ENCODE data around the gene PI3. TPM values are rescaled to one million over a fixed set of nuclear protein-coding genes. Genes with fewer than 3 reads are reported as not detected.

The PI3 gene
- total and polyA plus RNA-seq, 2 experiments from 2014 or later, result 5.7 to 28.9 TPM

DNA sequence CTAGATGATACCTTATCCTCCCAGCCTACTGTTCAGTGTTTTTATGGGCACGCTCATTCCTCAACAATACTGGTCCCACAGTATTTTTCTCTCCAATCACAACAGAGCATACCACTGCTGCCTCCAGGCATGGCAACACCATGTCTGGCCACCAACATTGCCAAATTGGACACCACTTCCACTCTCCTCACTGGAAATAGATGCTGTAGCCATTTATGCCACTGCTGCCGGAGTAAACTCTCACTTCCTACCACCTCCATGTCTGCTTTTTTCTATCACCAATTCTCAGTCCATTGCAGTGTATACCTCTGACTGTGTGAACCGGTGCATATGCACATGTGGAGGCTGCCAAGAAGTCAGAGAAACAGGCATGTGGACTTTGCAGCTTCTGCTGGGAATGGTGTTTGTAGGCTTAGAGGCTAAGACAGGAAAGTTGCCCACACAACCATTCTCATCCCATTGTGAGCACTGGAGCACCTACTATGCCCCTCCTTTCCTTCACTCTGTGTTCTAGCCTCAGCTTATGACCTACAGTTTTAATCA, 14.4 kb downstream of the PI3 start:
- Histone ChIP-seq H3K4me2 (no peak overlapping the region), H3K36me3 (replicated peaks; ENCODE audit: insufficient read depth, low read depth) (no peaks in the 10 kb centered on the region), H3K9me2 (replicated peaks; ENCODE audit: insufficient read depth) (no peaks in the 10 kb centered on the region), H3K79me2 (no peaks in the 10 kb centered on the region), H3K4me3 (no peak overlapping the region), H3K9me3 (ENCODE audit: low read depth) (no peaks in the 10 kb centered on the region), H3K27me3 (no peaks in the 10 kb centered on the region), H4K20me1 (ENCODE audit: insufficient read depth, poor library complexity, severe bottlenecking) (no peaks in the 10 kb centered on the region), H2AFZ (no peak overlapping the region), H3K27ac (no peak overlapping the region), H3K4me1 (ENCODE audit: insufficient read depth) (no peaks in the 10 kb centered on the region)
- TF ChIP-seq EZH2 (IDR thresholded peaks at IDR 0.05; ENCODE audit: borderline replicate concordance) (no peak), EZH2phosphoT487 (IDR thresholded peaks at IDR 0.05; ENCODE audit: low read depth, severe bottlenecking, unreplicated experiment) (no peak)
- TF ChIP-seq, protein P1, sequence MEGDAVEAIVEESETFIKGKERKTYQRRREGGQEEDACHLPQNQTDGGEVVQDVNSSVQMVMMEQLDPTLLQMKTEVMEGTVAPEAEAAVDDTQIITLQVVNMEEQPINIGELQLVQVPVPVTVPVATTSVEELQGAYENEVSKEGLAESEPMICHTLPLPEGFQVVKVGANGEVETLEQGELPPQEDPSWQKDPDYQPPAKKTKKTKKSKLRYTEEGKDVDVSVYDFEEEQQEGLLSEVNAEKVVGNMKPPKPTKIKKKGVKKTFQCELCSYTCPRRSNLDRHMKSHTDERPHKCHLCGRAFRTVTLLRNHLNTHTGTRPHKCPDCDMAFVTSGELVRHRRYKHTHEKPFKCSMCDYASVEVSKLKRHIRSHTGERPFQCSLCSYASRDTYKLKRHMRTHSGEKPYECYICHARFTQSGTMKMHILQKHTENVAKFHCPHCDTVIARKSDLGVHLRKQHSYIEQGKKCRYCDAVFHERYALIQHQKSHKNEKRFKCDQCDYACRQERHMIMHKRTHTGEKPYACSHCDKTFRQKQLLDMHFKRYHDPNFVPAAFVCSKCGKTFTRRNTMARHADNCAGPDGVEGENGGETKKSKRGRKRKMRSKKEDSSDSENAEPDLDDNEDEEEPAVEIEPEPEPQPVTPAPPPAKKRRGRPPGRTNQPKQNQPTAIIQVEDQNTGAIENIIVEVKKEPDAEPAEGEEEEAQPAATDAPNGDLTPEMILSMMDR (IDR thresholded peaks at IDR 0.05; ENCODE audit: poor library complexity), result no peak
- no peak for DNase-seq (ENCODE audit: low spot score)
- 100% methylated on average over 3 of the region's 3 CpGs for WGBS (ENCODE audit: low lambda C conversion rate, missing lambda C conversion rate)

DNA sequence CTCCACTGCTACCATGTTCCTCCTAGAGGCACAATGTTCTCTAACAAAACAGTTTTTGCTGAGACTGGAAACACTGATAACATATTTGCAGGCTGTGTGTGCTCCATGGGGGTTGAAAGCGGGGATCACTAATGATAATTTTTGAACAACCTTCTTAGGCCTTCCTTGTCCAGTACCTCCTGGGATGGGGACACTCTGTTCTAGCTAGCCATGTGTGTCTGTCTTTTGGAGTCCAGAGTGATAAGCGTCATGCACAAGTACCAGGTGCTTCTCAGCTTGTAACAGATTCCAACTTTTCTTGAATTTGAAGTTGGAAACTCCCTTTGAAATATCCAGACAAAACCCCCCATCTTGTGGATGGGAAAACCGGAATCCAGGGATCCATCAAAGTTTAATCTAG, 15.2 kb downstream of the PI3 start:
- no peak overlapping the region for H3K4me3 ChIP-seq
- H3K79me2 ChIP-seq, result no peaks in the 10 kb centered on the region
- H3K27ac ChIP-seq, result no peak overlapping the region
- H3K4me2 ChIP-seq, result no peak overlapping the region
- no peak overlapping the region for H2AFZ ChIP-seq
- TF ChIP-seq, protein P1 (IDR thresholded peaks at IDR 0.05; ENCODE audit: poor library complexity), result no peak
- TF ChIP-seq EZH2phosphoT487 (IDR thresholded peaks at IDR 0.05; ENCODE audit: low read depth, severe bottlenecking, unreplicated experiment), result no peak
- TF ChIP-seq EZH2 (IDR thresholded peaks at IDR 0.05; ENCODE audit: borderline replicate concordance), result no peak
- H3K9me3 ChIP-seq (ENCODE audit: low read depth), result no peaks in the 10 kb centered on the region
- no peaks in the 10 kb centered on the region for H4K20me1 ChIP-seq (ENCODE audit: insufficient read depth, poor library complexity, severe bottlenecking)
- no peak for DNase-seq (ENCODE audit: low spot score)
- no peaks in the 10 kb centered on the region for H3K4me1 ChIP-seq (ENCODE audit: insufficient read depth)
- 89% methylated on average over 3 of the region's 3 CpGs for WGBS (ENCODE audit: low lambda C conversion rate, missing lambda C conversion rate)
- H3K27me3 ChIP-seq, result no peaks in the 10 kb centered on the region
- H3K9me2 ChIP-seq (replicated peaks; ENCODE audit: insufficient read depth), result no peaks in the 10 kb centered on the region
- H3K36me3 ChIP-seq (replicated peaks; ENCODE audit: insufficient read depth, low read depth), result no peaks in the 10 kb centered on the region

DNA sequence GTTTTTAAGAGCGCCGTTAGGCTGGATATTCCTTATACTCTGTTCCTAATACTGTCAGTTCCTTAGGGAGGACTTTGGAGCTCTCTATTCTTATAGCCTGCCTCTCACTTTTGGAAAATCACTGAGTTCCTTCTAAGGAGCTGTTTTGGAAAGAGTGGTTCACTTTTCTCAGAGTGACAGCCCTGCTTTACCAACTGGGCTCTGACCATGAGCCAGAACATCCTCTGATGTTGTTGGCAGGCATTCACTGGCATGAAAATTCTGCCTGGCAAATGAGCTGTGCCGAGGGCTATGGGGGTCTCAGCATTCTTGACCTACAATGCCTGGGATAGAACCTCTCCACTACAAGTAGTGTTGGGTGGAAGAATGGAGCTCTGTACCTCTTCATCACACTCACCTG, 17.2 kb downstream of the PI3 start:
- H2AFZ ChIP-seq, result no peak overlapping the region
- H3K4me3 ChIP-seq, result no peak overlapping the region

More for the DNA sequence above, 17.2 kb downstream of the PI3 start:
- 90% methylated on average over 3 of the region's 3 CpGs for WGBS (ENCODE audit: low lambda C conversion rate, missing lambda C conversion rate)
- Histone ChIP-seq H3K27me3 (no peaks in the 10 kb centered on the region), H4K20me1 (ENCODE audit: insufficient read depth, poor library complexity, severe bottlenecking) (no peaks in the 10 kb centered on the region), H3K4me2 (no peak overlapping the region), H3K9me2 (replicated peaks; ENCODE audit: insufficient read depth) (no peaks in the 10 kb centered on the region), H3K4me1 (ENCODE audit: insufficient read depth) (no peaks in the 10 kb centered on the region), H3K27ac (no peak overlapping the region), H3K9me3 (ENCODE audit: low read depth) (no peaks in the 10 kb centered on the region), H3K79me2 (no peaks in the 10 kb centered on the region), H3K36me3 (replicated peaks; ENCODE audit: insufficient read depth, low read depth) (no peaks in the 10 kb centered on the region)
- DNase-seq (ENCODE audit: low spot score), result no peak
- TF ChIP-seq EZH2 (IDR thresholded peaks at IDR 0.05; ENCODE audit: borderline replicate concordance), result no peak
- TF ChIP-seq, protein P1 (IDR thresholded peaks at IDR 0.05; ENCODE audit: poor library complexity), result no peak
- TF ChIP-seq EZH2phosphoT487 (IDR thresholded peaks at IDR 0.05; ENCODE audit: low read depth, severe bottlenecking, unreplicated experiment), result no peak
